Retina (tissue), 1 donor: Measurements from ENCODE around the gene EWSR1.

Experiments
- DNase-seq: peaks from one replicate; pipeline ENCODE4 v3.0.0-alpha.2; 2016

The EWSR1 gene

GRCh38 chr22:29269731-29270474, 1.8 kb downstream of the EWSR1 start:
- DNase-seq: no peak

- DNase-seq: no peak
These were observed 2.6 kb downstream of the EWSR1 start for GRCh38 chr22:29270475-29271271.

GRCh38 chr22:29272624-29273023, 4.6 kb downstream of the EWSR1 start:
- no peak for DNase-seq

- DNase-seq: no peak
These were observed 7.1 kb downstream of the EWSR1 start for GRCh38 chr22:29275167-29275566.

- DNase-seq: no peak
These were observed 7.9 kb downstream of the EWSR1 start for GRCh38 chr22:29275819-29276565.

- DNase-seq: no peak
These were observed 9.9 kb downstream of the EWSR1 start for GRCh38 chr22:29277927-29278326.

- DNase-seq: no peak
These were observed 16.1 kb downstream of the EWSR1 start for GRCh38 chr22:29284196-29284595.

GRCh38 chr22:29288837-29289236, 20.8 kb downstream of the EWSR1 start:
- no peak for DNase-seq

- DNase-seq: no peak
These were observed 22.0 kb downstream of the EWSR1 start for GRCh38 chr22:29290061-29290460.

- DNase-seq: no peak
These were observed 23.1 kb downstream of the EWSR1 start for GRCh38 chr22:29291215-29291614.

- no peak for DNase-seq
These were observed 24.3 kb downstream of the EWSR1 start for GRCh38 chr22:29292379-29292778.

GRCh38 chr22:29298641-29299040, 30.6 kb downstream of the EWSR1 start:
- no peak for DNase-seq

GRCh38 chr22:29299136-29299900, 31.2 kb downstream of the EWSR1 start:
- DNase-seq: no peak

- peak; percentile 6 for DNase-seq
These were observed 32.4 kb downstream of the EWSR1 start for GRCh38 chr22:29300467-29300806.

- peak; percentile 11 for DNase-seq
These were observed 32.9 kb downstream of the EWSR1 start for GRCh38 chr22:29300807-29301601.

- DNase-seq: peak; percentile 9
These were observed 33.8 kb downstream of the EWSR1 start for GRCh38 chr22:29301716-29302401.

GRCh38 chr22:29302402-29302680, 34.3 kb downstream of the EWSR1 start:
- no peak for DNase-seq

- DNase-seq: peak; percentile 17
These were observed 34.8 kb downstream of the EWSR1 start for GRCh38 chr22:29302681-29303465.

GRCh38 chr22:29305836-29306174, 37.7 kb downstream of the EWSR1 start:
- no peak for DNase-seq

GRCh38 chr22:29306175-29306834, 38.2 kb downstream of the EWSR1 start, which contains the start of gene GAS2L1:
GAS2L1 (plus strand) TSS chr22:29306650; CDS start chr22:29308106, 1,456 bp downstream.
- peak; percentile 86 for DNase-seq
